Gastrocnemius medialis (tissue), 4 donors: ENCODE data around the gene TMA7. TPM values are rescaled to one million over a fixed set of nuclear protein-coding genes. Genes with fewer than 3 reads are reported as not detected.
A peak's percentile ranks its signal among the peaks of the same experiment; 100 is the strongest.

ENCODE experiments used
- ATAC-seq, 2 donors: fragments of 150-250 bp; one replicate each; pipeline ENCODE4 v1.9.1; 2016
- DNase-seq, 2 donors: peaks; one replicate each; pipeline ENCODE4 v3.0.0-alpha.2; 2019
- H3K27ac ChIP-seq, 4 donors: fragments of 200-600 bp; sonication (generic); 1 replicate in 1 of 4; 2 replicates in 3 of 4; pipeline ENCODE4 v1.5.1; 2016 to 2018; ENCODE audit warnings: mild to moderate bottlenecking in 2 of 4, moderate library complexity in 1 of 4
- H3K27me3 ChIP-seq, 3 donors: fragments of 200-600 bp; sonication (generic) in 2 of 3; 1 replicate in 1 of 3; 2 replicates in 2 of 3; pipeline versions ENCODE4 v1.5.1 to v1.6.0; 2016 to 2019; ENCODE audit warnings: mild to moderate bottlenecking in 1 of 3, moderate library complexity in 1 of 3
- H3K36me3 ChIP-seq, 2 donors: fragments of 200-600 bp; sonication (generic) in 1 of 2; one replicate each; pipeline ENCODE4 v1.5.1; 2017 to 2018
- H3K4me1 ChIP-seq, 2 donors: fragments of 200-600 bp; sonication (generic) in 1 of 2; one replicate each; pipeline ENCODE4 v1.5.1; 2016 to 2017; ENCODE audit warnings: mild to moderate bottlenecking in 2 of 2
- H3K4me3 ChIP-seq, 4 donors: fragments of 200-600 bp; sonication (generic) in 3 of 4; 1 replicate in 1 of 4; 2 replicates in 3 of 4; pipeline ENCODE4 v1.5.1; 2016 to 2019; ENCODE audit warnings: mild to moderate bottlenecking in 2 of 4
- H3K9me3 ChIP-seq, 3 donors: fragments of 200-600 bp; sonication (generic) in 2 of 3; 1 replicate in 1 of 3; 2 replicates in 2 of 3; pipeline ENCODE4 v1.5.1; 2016 to 2019
- CTCF ChIP-seq, 5 experiments: fragments of 450-650 bp in 3 of 5; fragments of 200-600 bp in 2 of 5; sonication (generic) in 2 of 5; IDR thresholded peaks in 4 of 5; conservative IDR thresholded peaks in 1 of 5; 1 replicate in 4 of 5; 2 replicates in 1 of 5; pipeline ENCODE4 v1.5.1; 2016 to 2019; ENCODE audit warnings: antibody characterized with exemption in 5 of 5, mild to moderate bottlenecking in 3 of 5, moderate library complexity in 3 of 5
- POLR2A ChIP-seq, 2 donors: fragments of 450-650 bp; IDR thresholded peaks; one replicate each; pipeline ENCODE4 v1.6.1; 2017; ENCODE audit warnings: antibody characterized with exemption in 2 of 2, mild to moderate bottlenecking in 2 of 2, moderate library complexity in 2 of 2
- in situ Hi-C, 4 donors: fragments of 200-750 bp; cut with MboI; loops; one replicate each; pipeline versions ENCODE4 v1.15.0 to v1.8.0; 2017; ENCODE audit warnings: low sequenced_read_pairs in 4 of 4
- intact Hi-C: fragments of 100-400 bp; cut with DNase I; formaldehyde crosslinking; loops from one replicate; pipeline ENCODE4 v1.15.1; 2023; ENCODE audit warnings: low total_unique reads
- total RNA-seq, 4 donors: library from RNA; depleted of rRNA; stranded (reverse); fragments of >200 nt; gene quantifications; one replicate each; pipeline versions ENCODE4 v1.1.0 to v1.2.3, GENCODE V29; 2016

The TMA7 gene
- total RNA-seq, 4 donors from 2014 or later: 202 to 353 (median 294) TPM

- Histone ChIP-seq H3K27ac (peak overlapping the region; percentile 1 to 64 (median 44)), H3K36me3 (no peaks in the 10 kb centered on the region), H3K4me3 (no peak overlapping the region), H3K27me3 (no peaks in the 10 kb centered on the region), H3K4me1 (peaks cover 0 to 5% of the 10 kb centered on the region in 2 donors), H3K9me3 (no peaks in the 10 kb centered on the region)
- ATAC-seq: peak; percentile 77 to 79
- DNase-seq: peak; percentile 66 to 80
- intact Hi-C loops: loop anchor here (5.0 kb wide), 1 partner anchor 145 kb away; no protein-coding TSS in a partner anchor
- in situ Hi-C loops: loop anchor here in 2 of 4 donors (5.0 kb wide), 1 partner anchor 35 kb away; no protein-coding TSS in a partner anchor
- TF ChIP-seq CTCF (IDR thresholded peaks at IDR 0.05 in 4 of 5, conservative IDR thresholded peaks at IDR 0.05 in 1 of 5) (no peak), POLR2A (IDR thresholded peaks at IDR 0.05) (no peak)
Observed at GRCh38 chr3:48402281-48402732, 37.8 kb upstream of the TMA7 start.

- ATAC-seq (no peak), DNase-seq (no peak)
- Histone ChIP-seq H3K27ac (peak overlapping the region; percentile 1 to 64 (median 44)), H3K4me1 (peaks cover 0 to 5% of the 10 kb centered on the region in 2 donors), H3K27me3 (no peaks in the 10 kb centered on the region), H3K36me3 (no peaks in the 10 kb centered on the region), H3K9me3 (no peaks in the 10 kb centered on the region), H3K4me3 (no peak overlapping the region)
- intact Hi-C loops (loop anchor here (5.0 kb wide), 1 partner anchor 144 kb away; no protein-coding TSS in a partner anchor), in situ Hi-C loops (loop anchor here in 2 of 4 donors (5.0 kb wide), 1 partner anchor 34 kb away; no protein-coding TSS in a partner anchor)
- TF ChIP-seq POLR2A (IDR thresholded peaks at IDR 0.05): no peak
- TF ChIP-seq CTCF (IDR thresholded peaks at IDR 0.05 in 4 of 5, conservative IDR thresholded peaks at IDR 0.05 in 1 of 5): no peak
Observed at GRCh38 chr3:48402907-48403306, 37.1 kb upstream of the TMA7 start.

- Histone ChIP-seq H3K27ac (no peak overlapping the region), H3K4me3 (no peak overlapping the region), H3K9me3 (no peaks in the 10 kb centered on the region), H3K27me3 (no peaks in the 10 kb centered on the region), H3K4me1 (peaks cover 0 to 5% of the 10 kb centered on the region in 2 donors), H3K36me3 (no peaks in the 10 kb centered on the region)
- in situ Hi-C loops: loop anchor here in 2 of 4 donors (5.0 kb wide), 1 partner anchor 34 kb away; no protein-coding TSS in a partner anchor
- TF ChIP-seq POLR2A (IDR thresholded peaks at IDR 0.05) (no peak), CTCF (IDR thresholded peaks at IDR 0.05 in 4 of 5, conservative IDR thresholded peaks at IDR 0.05 in 1 of 5) (no peak)
- ATAC-seq (no peak), DNase-seq (peak; percentile 1 to 6)
- intact Hi-C loops: loop anchor here (5.0 kb wide), 1 partner anchor 144 kb away; no protein-coding TSS in a partner anchor
Observed at GRCh38 chr3:48403533-48404439, 36.3 kb upstream of the TMA7 start.

GRCh38 chr3:48404440-48405342 lies 35.4 kb upstream of the TMA7 start:
- H3K27me3 ChIP-seq: no peaks in the 10 kb centered on the region
- TF ChIP-seq CTCF (IDR thresholded peaks at IDR 0.05 in 4 of 5, conservative IDR thresholded peaks at IDR 0.05 in 1 of 5): no peak
- H3K9me3 ChIP-seq: no peaks in the 10 kb centered on the region
- H3K36me3 ChIP-seq: no peaks in the 10 kb centered on the region
- intact Hi-C loops: loop anchor here (5.0 kb wide), 1 partner anchor 143 kb away; no protein-coding TSS in a partner anchor
- ATAC-seq (no peak), DNase-seq (peak in 1 of 2 donors; percentile 11)
- in situ Hi-C loops: loop anchor here in 2 of 4 donors (5.0 kb wide), 1 partner anchor 33 kb away; no protein-coding TSS in a partner anchor
- H3K27ac ChIP-seq: no peak overlapping the region
- peaks cover 0 to 5% of the 10 kb centered on the region in 2 donors for H3K4me1 ChIP-seq
- H3K4me3 ChIP-seq: no peak overlapping the region
